Measurements from ENCODE around the gene AMDHD2.

The AMDHD2 gene

DNA sequence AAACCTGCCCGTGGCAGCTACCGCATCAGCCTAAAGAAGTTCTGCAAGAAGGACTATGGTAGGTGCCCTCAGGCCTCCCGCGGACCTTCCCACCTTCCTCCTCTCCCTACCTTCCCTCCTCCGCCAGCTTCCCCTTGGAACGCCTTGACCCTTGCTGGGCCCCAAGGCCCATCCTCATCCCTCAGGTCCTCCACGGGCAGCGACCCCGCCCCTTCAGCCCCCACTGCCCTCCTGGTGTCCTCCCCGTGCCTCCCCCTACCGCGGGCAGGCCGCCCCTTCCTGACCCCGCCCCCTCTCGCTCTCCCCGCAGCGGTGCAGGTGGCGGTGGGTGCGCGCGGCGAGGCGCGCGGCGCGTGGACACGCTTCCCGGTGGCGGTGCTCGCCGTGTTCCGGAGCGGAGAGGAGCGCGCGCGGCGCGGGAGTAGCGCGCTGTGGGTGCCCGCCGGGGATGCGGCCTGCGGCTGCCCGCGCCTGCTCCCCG, 46.7 kb upstream of the AMDHD2 start:
- in situ Hi-C loops (cut with HindIII; ENCODE audit: low sequenced_read_pairs) = no loop called here
- no peak overlapping the region for H3K4me3 ChIP-seq (ENCODE audit: low read depth, low read length)
- DNase-seq (ENCODE audit: low read depth, low spot score) = no peak
- TF ChIP-seq, protein P1, sequence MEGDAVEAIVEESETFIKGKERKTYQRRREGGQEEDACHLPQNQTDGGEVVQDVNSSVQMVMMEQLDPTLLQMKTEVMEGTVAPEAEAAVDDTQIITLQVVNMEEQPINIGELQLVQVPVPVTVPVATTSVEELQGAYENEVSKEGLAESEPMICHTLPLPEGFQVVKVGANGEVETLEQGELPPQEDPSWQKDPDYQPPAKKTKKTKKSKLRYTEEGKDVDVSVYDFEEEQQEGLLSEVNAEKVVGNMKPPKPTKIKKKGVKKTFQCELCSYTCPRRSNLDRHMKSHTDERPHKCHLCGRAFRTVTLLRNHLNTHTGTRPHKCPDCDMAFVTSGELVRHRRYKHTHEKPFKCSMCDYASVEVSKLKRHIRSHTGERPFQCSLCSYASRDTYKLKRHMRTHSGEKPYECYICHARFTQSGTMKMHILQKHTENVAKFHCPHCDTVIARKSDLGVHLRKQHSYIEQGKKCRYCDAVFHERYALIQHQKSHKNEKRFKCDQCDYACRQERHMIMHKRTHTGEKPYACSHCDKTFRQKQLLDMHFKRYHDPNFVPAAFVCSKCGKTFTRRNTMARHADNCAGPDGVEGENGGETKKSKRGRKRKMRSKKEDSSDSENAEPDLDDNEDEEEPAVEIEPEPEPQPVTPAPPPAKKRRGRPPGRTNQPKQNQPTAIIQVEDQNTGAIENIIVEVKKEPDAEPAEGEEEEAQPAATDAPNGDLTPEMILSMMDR (IDR thresholded peaks at IDR 0.05; ENCODE audit: low read depth, low read length) = no peak

DNA sequence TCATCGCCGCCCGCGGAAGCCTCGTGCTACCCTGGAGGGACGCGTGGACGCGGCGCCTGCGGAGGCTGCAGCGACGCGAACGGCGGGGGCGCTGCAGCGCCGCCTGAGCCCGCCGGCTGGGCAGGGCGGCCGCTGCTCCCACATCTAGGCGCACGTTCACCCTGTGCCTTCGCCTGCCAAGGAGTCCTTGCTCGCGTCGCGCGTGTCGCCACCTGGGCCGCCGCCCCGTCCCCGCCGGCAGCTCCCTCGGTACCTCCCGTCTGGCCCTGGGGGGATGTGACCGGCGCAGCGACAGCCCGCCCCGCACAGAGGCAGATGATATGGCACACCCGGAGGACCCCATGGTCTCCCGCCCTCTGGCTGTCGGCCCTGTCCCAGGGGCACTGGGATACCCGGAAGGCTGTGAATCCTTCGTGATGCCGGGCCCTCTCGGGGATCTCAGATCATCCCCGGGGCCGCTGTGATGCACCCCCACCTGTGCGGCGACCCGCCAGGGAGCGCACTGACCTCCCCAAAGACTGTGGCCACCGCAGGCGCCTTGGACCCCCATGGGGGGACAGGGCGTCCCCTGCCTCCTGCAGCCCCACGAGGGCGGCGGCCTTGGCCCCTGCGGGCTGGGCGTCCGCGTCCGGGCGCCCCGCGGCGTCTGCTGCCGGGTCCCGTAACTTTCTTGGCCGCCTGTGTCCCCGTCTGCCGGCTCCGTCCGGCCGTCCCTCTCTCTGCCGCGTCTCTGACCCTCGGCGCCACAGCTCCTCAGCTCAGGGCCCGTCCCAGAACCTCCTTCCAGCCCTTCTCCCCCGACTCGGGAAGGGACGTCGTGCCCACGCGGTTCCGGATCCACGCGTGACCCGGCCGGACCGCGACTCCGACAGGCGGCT, 45.9 kb upstream of the AMDHD2 start:
- TF ChIP-seq, protein P1 (IDR thresholded peaks at IDR 0.05; ENCODE audit: low read depth, low read length) = peak; percentile 25
- peak overlapping the region; percentile 68 for H3K4me3 ChIP-seq (ENCODE audit: low read depth, low read length)
- DNase-seq (ENCODE audit: low read depth, low spot score) = no peak
- in situ Hi-C loops (cut with HindIII; ENCODE audit: low sequenced_read_pairs) = no loop called here

DNA sequence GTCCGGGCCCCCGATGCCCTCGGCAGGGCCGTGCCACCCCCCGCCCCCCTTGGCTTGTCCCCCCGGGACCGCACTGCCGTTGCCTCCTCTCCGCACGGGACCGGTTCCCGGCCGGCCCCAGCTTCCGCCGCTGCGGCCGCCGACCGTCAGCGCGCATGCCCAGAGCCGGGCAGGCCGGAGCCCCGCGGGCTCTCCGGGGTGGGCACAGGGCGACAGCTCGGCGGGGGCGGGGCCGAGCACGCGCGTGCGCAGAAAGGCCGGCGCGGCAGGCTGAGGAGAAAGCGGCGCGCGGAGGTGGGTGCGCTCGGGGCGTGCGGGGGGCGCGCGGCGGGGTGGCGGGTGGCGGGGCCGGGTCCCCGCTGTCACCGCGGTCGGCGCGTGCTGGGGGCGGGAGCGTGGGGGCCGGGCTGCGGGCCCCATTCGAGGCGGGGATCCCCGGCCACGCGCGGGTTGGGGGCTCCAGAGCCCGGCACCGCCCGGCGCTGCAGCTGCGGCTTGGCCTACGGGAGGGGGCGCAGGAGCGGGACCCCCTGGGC, 45.2 kb upstream of the AMDHD2 start, which contains the start of gene TBC1D24:
Gene TBC1D24 (plus strand): TSS at position 251 of the 536 bp plus-strand sequence. CDS start 21,022 bp downstream, outside the sequence.
- peak within 1 kb of the TSS; percentile 68 for H3K4me3 ChIP-seq (ENCODE audit: low read depth, low read length)
- DNase-seq (ENCODE audit: low read depth, low spot score) = peak; percentile 71
- in situ Hi-C loops (cut with HindIII; ENCODE audit: low sequenced_read_pairs) = no loop called here
- TF ChIP-seq, protein P1 (IDR thresholded peaks at IDR 0.05; ENCODE audit: low read depth, low read length) = no peak

DNA sequence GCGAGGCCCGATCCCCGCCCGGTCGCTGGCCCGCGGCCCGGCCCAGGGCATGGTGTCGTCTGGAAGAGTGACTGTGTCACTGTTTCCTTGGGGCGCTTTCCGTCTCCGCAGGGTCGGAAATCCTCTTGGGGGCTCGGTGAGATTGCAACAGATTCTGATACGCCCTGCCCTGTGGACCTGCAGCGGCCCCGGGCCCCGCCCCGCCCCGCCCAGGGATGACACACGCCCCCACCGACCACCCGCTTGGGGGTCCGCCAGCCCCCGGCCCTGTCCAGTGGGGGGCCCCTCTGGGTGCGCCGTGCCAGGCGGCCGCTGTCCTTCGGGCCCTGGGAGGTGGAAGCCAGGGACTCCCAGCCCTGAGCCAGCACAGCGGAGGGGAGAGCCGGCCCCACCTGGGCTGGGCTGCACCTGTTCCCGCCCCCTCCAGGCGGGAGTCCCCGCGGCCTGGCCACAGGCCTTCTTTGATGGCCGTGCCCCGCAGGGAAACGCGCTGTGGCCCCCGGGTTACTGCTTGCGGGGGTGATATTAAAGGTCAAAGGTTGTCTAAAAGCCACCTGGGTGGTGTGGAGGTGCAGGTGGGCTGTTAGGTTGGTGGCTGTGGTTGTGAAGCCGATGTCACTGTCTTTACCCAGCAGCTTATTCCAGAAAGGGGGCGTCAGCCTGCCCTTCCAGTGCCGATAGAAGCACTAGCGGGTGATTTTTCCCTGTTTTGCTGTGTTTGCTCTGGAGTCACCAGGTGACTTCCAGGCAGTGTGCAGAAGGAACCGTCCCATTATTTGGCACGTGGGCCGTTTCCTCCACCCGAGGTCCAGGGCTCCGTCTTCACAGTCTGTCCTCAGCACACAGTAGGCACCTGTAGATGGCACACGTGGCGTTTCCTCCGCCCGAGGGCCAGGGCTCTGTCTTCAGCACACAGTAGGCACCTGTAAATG, 44.5 kb upstream of the AMDHD2 start:
- TF ChIP-seq, protein P1 (IDR thresholded peaks at IDR 0.05; ENCODE audit: low read depth, low read length) = no peak

DNA sequence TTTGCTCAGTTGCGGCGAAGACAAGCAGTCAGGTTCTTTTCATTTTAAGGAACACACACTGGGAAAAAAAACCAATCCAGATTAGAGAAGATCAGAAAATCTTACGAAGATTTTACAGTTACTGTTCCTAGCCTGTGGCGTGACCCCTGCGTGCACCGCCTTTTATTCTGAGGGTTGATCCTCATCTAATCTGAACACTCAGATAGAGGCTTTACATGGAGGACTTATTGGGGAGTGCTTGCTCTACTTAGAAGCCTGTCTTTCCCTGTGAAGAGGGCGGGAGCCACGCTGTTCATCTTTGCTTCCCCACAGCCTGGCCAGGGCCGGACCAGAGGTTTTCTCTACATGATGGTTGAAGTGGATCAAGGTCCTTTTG, 43.8 kb upstream of the AMDHD2 start:
- no peak for DNase-seq (ENCODE audit: low read depth, low spot score)
- TF ChIP-seq, protein P1 (IDR thresholded peaks at IDR 0.05; ENCODE audit: low read depth, low read length) = no peak
- no peak overlapping the region for H3K4me3 ChIP-seq (ENCODE audit: low read depth, low read length)
- in situ Hi-C loops (cut with HindIII; ENCODE audit: low sequenced_read_pairs) = no loop called here

More for the DNA sequence above, 44.5 kb upstream of the AMDHD2 start:
- DNase-seq (ENCODE audit: low read depth, low spot score) = no peak
- peak overlapping the region; percentile 53 for H3K4me3 ChIP-seq (ENCODE audit: low read depth, low read length)
- in situ Hi-C loops (cut with HindIII; ENCODE audit: low sequenced_read_pairs) = no loop called here

DNA sequence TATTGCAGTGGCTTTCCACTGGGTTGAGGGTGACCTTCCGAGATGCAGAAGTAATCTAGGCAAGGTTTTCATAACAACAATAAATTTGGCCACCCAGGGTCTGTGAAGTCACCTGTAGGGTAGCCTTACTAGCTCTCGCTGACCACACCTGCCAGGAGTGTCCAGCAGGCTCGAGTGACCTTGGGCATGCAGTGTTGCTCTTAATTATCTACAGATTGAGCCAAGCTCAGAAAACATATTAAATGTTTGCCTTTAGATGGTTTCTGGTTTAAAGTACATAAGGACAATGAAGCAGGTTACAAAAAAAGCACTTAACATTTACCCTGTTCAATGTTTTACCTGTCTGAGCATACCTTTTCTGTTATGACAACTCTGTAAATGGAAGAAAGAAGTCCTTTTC, 43.4 kb upstream of the AMDHD2 start:
- TF ChIP-seq, protein P1 (IDR thresholded peaks at IDR 0.05; ENCODE audit: low read depth, low read length) = no peak
- in situ Hi-C loops (cut with HindIII; ENCODE audit: low sequenced_read_pairs) = no loop called here

More for the DNA sequence above, 43.4 kb upstream of the AMDHD2 start:
- H3K4me3 ChIP-seq (ENCODE audit: low read depth, low read length) = no peak overlapping the region
- DNase-seq (ENCODE audit: low read depth, low spot score) = no peak
